ENCODE measurements around the gene PCDHB5. TPM values are rescaled to one million over a fixed set of nuclear protein-coding genes. Genes with fewer than 3 reads are reported as not detected.

Gene PCDHB5
- total RNA-seq = 0.36 and 2.2 TPM in 2 replicates

GRCh38 chr5:141135030-141135717 lies at the start of gene PCDHB5:
PCDHB5 (plus strand) TSS chr5:141135206; CDS start chr5:141135435, 229 bp downstream.

GRCh38 chr5:141094481-141095262 lies 40.3 kb upstream of the PCDHB5 start, which contains the start of gene PCDHB2:
PCDHB2 (plus strand) TSS chr5:141094615; CDS start chr5:141094791, 176 bp downstream.

GRCh38 chr5:141100243-141100805 lies 34.7 kb upstream of the PCDHB5 start, which contains the start of gene PCDHB3:
PCDHB3 (plus strand) TSS chr5:141100473; CDS start chr5:141100650, 177 bp downstream.

GRCh38 chr5:141121563-141121962 lies 13.4 kb upstream of the PCDHB5 start, which contains the start of gene PCDHB4:
PCDHB4 (plus strand) TSS chr5:141121818; CDS start chr5:141121999, 181 bp downstream.

GRCh38 chr5:141149812-141150211 lies 14.8 kb downstream of the PCDHB5 start, which contains the start of gene PCDHB6:
PCDHB6 (plus strand) TSS chr5:141150057; CDS start chr5:141150258, 201 bp downstream.

GRCh38 chr5:141172381-141173204 lies 37.6 kb downstream of the PCDHB5 start, which contains the start of gene PCDHB7:
PCDHB7 (plus strand) TSS chr5:141172644; CDS start chr5:141172836, 192 bp downstream.

GRCh38 chr5:141177577-141178191 lies 42.7 kb downstream of the PCDHB5 start, which contains the start of gene PCDHB8:
PCDHB8 (plus strand) TSS chr5:141177790; CDS start chr5:141178035, 245 bp downstream.

GRCh38 chr5:141182248-141182647 lies 47.2 kb downstream of the PCDHB5 start, which contains the start of gene PCDHB16:
PCDHB16 (plus strand) TSS chr5:141182387; CDS start chr5:141182560, 173 bp downstream.

GRCh38 chr5:141186897-141187512 lies 52.0 kb downstream of the PCDHB5 start, which contains the start of gene PCDHB9:
PCDHB9 (plus strand) TSS chr5:141187161; CDS start chr5:141187319, 158 bp downstream.

Other genes starting within 250 kb of the PCDHB5 start
- gene PCDHAC1, start 208.9 kb upstream of the PCDHB5 start, total RNA-seq = 0.07 and 0.26 TPM in 2 replicates
- 0.43 and 1.3 TPM in 2 replicates for gene PCDHAC2, start 168.7 kb upstream of the PCDHB5 start, total RNA-seq
- gene PCDHB1, start 83.8 kb upstream of the PCDHB5 start, total RNA-seq = not detected in 2 replicates
- 3.6 and 4.4 TPM in 2 replicates for gene PCDHB2, start 40.6 kb upstream of the PCDHB5 start, total RNA-seq
- 0.79 and 1.6 TPM in 2 replicates for gene PCDHB3, start 34.7 kb upstream of the PCDHB5 start, total RNA-seq
- gene PCDHB4, start 13.4 kb upstream of the PCDHB5 start, total RNA-seq = 0.20 and 0.59 TPM in 2 replicates
- 0.20 and 0.36 TPM in 2 replicates for gene PCDHB6, start 14.9 kb downstream of the PCDHB5 start, total RNA-seq
- 0.33 and 1.1 TPM in 2 replicates for gene PCDHB7, start 37.4 kb downstream of the PCDHB5 start, total RNA-seq
- 0.26 and 1.3 TPM in 2 replicates for gene PCDHB8, start 42.6 kb downstream of the PCDHB5 start, total RNA-seq
- gene PCDHB16, start 47.2 kb downstream of the PCDHB5 start, total RNA-seq = 0.50 and 0.59 TPM in 2 replicates
- gene PCDHB9, start 52.0 kb downstream of the PCDHB5 start, total RNA-seq = 0.40 and 0.59 TPM in 2 replicates
- gene PCDHB10, start 57.1 kb downstream of the PCDHB5 start, total RNA-seq = 0.79 and 1.4 TPM in 2 replicates
- gene PCDHB11, start 64.4 kb downstream of the PCDHB5 start, total RNA-seq = 0.69 and 0.85 TPM in 2 replicates
- 0.26 and 0.46 TPM in 2 replicates for gene PCDHB12, start 73.5 kb downstream of the PCDHB5 start, total RNA-seq
- gene PCDHB13, start 78.7 kb downstream of the PCDHB5 start, total RNA-seq = 0.59 and 1.8 TPM in 2 replicates
- 1.6 and 2.1 TPM in 2 replicates for gene PCDHB14, start 88.1 kb downstream of the PCDHB5 start, total RNA-seq
- 0.59 and 0.91 TPM in 2 replicates for gene PCDHB15, start 110.2 kb downstream of the PCDHB5 start, total RNA-seq
- 0.13 and 0.26 TPM in 2 replicates for gene SLC25A2, start 168.8 kb downstream of the PCDHB5 start, total RNA-seq
- gene TAF7, start 185.6 kb downstream of the PCDHB5 start, total RNA-seq = 56.6 and 69.0 TPM in 2 replicates
- gene PCDHGA1, start 195.3 kb downstream of the PCDHB5 start, total RNA-seq = 1.2 and 1.4 TPM in 2 replicates
- gene PCDHGA2, start 203.6 kb downstream of the PCDHB5 start, total RNA-seq = 2.8 and 4.2 TPM in 2 replicates
- gene PCDHGA3, start 208.6 kb downstream of the PCDHB5 start, total RNA-seq = 0.79 and 3.0 TPM in 2 replicates
- 2.2 and 3.8 TPM in 2 replicates for gene PCDHGB1, start 214.9 kb downstream of the PCDHB5 start, total RNA-seq
- 11.6 and 16.9 TPM in 2 replicates for gene PCDHGA4, start 219.8 kb downstream of the PCDHB5 start, total RNA-seq
- gene PCDHGB2, start 224.8 kb downstream of the PCDHB5 start, total RNA-seq = 3.2 and 3.9 TPM in 2 replicates
- gene PCDHGA5, start 229.0 kb downstream of the PCDHB5 start, total RNA-seq = 1.8 and 2.3 TPM in 2 replicates
- gene PCDHGB3, start 235.0 kb downstream of the PCDHB5 start, total RNA-seq = 7.8 and 8.1 TPM in 2 replicates
- 5.3 and 6.7 TPM in 2 replicates for gene PCDHGA6, start 238.7 kb downstream of the PCDHB5 start, total RNA-seq
- 6.9 and 10.3 TPM in 2 replicates for gene PCDHGA7, start 247.5 kb downstream of the PCDHB5 start, total RNA-seq